ENCODE results near the gene RBBP4.

DNA sequence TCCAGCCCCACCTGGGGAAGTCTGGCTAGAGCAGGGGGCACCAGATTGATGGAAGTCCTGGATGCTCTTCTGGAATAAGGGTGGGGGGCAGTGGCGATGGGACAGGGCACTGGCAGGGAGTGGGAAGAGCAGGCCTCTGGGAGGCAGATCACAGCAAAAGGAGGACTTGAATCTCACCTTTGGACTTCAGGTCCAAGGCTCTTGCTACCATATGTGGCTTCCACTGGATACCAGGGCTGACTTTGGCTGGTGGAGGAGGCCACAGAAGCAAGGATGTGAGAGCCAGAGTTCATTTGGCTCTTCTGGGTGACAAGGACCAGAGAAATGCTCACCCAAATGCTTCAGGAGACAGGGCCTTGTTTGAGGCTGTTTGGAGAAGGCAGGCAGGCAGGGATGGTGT, 67.5 kb downstream of the RBBP4 start:
- no peak for TF ChIP-seq KLF16 (tag by site-specific recombination; IDR thresholded peaks at IDR 0.05)
- TF ChIP-seq, protein P1, sequence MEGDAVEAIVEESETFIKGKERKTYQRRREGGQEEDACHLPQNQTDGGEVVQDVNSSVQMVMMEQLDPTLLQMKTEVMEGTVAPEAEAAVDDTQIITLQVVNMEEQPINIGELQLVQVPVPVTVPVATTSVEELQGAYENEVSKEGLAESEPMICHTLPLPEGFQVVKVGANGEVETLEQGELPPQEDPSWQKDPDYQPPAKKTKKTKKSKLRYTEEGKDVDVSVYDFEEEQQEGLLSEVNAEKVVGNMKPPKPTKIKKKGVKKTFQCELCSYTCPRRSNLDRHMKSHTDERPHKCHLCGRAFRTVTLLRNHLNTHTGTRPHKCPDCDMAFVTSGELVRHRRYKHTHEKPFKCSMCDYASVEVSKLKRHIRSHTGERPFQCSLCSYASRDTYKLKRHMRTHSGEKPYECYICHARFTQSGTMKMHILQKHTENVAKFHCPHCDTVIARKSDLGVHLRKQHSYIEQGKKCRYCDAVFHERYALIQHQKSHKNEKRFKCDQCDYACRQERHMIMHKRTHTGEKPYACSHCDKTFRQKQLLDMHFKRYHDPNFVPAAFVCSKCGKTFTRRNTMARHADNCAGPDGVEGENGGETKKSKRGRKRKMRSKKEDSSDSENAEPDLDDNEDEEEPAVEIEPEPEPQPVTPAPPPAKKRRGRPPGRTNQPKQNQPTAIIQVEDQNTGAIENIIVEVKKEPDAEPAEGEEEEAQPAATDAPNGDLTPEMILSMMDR (tag by site-specific recombination; IDR thresholded peaks at IDR 0.05): no peak
- TF ChIP-seq, protein P2, sequence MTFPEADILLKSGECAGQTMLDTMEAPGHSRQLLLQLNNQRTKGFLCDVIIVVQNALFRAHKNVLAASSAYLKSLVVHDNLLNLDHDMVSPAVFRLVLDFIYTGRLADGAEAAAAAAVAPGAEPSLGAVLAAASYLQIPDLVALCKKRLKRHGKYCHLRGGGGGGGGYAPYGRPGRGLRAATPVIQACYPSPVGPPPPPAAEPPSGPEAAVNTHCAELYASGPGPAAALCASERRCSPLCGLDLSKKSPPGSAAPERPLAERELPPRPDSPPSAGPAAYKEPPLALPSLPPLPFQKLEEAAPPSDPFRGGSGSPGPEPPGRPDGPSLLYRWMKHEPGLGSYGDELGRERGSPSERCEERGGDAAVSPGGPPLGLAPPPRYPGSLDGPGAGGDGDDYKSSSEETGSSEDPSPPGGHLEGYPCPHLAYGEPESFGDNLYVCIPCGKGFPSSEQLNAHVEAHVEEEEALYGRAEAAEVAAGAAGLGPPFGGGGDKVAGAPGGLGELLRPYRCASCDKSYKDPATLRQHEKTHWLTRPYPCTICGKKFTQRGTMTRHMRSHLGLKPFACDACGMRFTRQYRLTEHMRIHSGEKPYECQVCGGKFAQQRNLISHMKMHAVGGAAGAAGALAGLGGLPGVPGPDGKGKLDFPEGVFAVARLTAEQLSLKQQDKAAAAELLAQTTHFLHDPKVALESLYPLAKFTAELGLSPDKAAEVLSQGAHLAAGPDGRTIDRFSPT (tag by site-specific recombination; IDR thresholded peaks at IDR 0.05): no peak
- no peak for TF ChIP-seq ZNF701 (tag by site-specific recombination; IDR thresholded peaks at IDR 0.05)
- TF ChIP-seq ZNF311 (tag by site-specific recombination; IDR thresholded peaks at IDR 0.05; ENCODE audit: borderline replicate concordance): no peak

Measured in HEK293 (cell line).